ENCODE results near the gene TNFAIP8.

The TNFAIP8 gene

GRCh38 chr5:119373449-119373858 is 17.6 kb downstream of the TNFAIP8 start:
- DNase-seq = no peak

GRCh38 chr5:119374901-119375300 is 19.1 kb downstream of the TNFAIP8 start:
- no peak for DNase-seq

GRCh38 chr5:119377066-119377465 is 21.2 kb downstream of the TNFAIP8 start:
- no peak for DNase-seq

GRCh38 chr5:119378075-119378700 is 22.4 kb downstream of the TNFAIP8 start:
- no peak for DNase-seq

GRCh38 chr5:119379096-119379495 is 23.3 kb downstream of the TNFAIP8 start:
- DNase-seq = no peak

- no peak for DNase-seq
Observed at GRCh38 chr5:119379942-119380547, 24.2 kb downstream of the TNFAIP8 start.

GRCh38 chr5:119382169-119382568 is 26.4 kb downstream of the TNFAIP8 start:
- no peak for DNase-seq

- no peak for DNase-seq
Observed at GRCh38 chr5:119383008-119383407, 27.2 kb downstream of the TNFAIP8 start.

GRCh38 chr5:119385136-119385535 is 29.3 kb downstream of the TNFAIP8 start:
- no peak for DNase-seq

GRCh38 chr5:119385536-119386128 is 29.8 kb downstream of the TNFAIP8 start:
- no peak for DNase-seq

GRCh38 chr5:119386596-119387344 is 31.0 kb downstream of the TNFAIP8 start:
- DNase-seq = no peak

GRCh38 chr5:119387945-119388618 is 32.3 kb downstream of the TNFAIP8 start:
- DNase-seq = no peak

- DNase-seq = no peak
Observed at GRCh38 chr5:119388619-119389190, 32.9 kb downstream of the TNFAIP8 start.

- DNase-seq = no peak
Observed at GRCh38 chr5:119389288-119390030, 33.6 kb downstream of the TNFAIP8 start.

GRCh38 chr5:119390404-119390803 is 34.6 kb downstream of the TNFAIP8 start:
- DNase-seq = no peak

- DNase-seq = no peak
Observed at GRCh38 chr5:119393201-119393691, 37.4 kb downstream of the TNFAIP8 start.

GRCh38 chr5:119393746-119394145 is 37.9 kb downstream of the TNFAIP8 start:
- DNase-seq = no peak

- DNase-seq = no peak
Observed at GRCh38 chr5:119395080-119395836, 39.4 kb downstream of the TNFAIP8 start.

GRCh38 chr5:119396030-119396664 is 40.3 kb downstream of the TNFAIP8 start:
- no peak for DNase-seq
